ENCODE data around the gene CCDC80. TPM values are rescaled to one million over a fixed set of nuclear protein-coding genes. Genes with fewer than 3 reads are reported as not detected.

The CCDC80 gene
- total RNA-seq, 1 donor from 2014 or later, result 11.6 TPM

- TF ChIP-seq CTCF (conservative IDR thresholded peaks at IDR 0.05; ENCODE audit: low read depth, low read length), result no peak
- H3K4me3 ChIP-seq (ENCODE audit: low read depth, low read length), result no peak overlapping the region
- no peak for DNase-seq (ENCODE audit: low read depth)
These were observed 9.5 kb upstream of the CCDC80 start for GRCh38 chr3:112650482-112650881.

- no peak for DNase-seq (ENCODE audit: low read depth)
- no peak for TF ChIP-seq CTCF (conservative IDR thresholded peaks at IDR 0.05; ENCODE audit: low read depth, low read length)
- H3K4me3 ChIP-seq (ENCODE audit: low read depth, low read length), result no peak overlapping the region
These were observed 8.5 kb upstream of the CCDC80 start for GRCh38 chr3:112649478-112649735.

GRCh38 chr3:112647122-112647521, 6.2 kb upstream of the CCDC80 start:
- DNase-seq (ENCODE audit: low read depth), result peak; percentile 96
- TF ChIP-seq CTCF (conservative IDR thresholded peaks at IDR 0.05; ENCODE audit: low read depth, low read length), result no peak
- no peak overlapping the region for H3K4me3 ChIP-seq (ENCODE audit: low read depth, low read length)

- DNase-seq (ENCODE audit: low read depth), result no peak
- no peak overlapping the region for H3K4me3 ChIP-seq (ENCODE audit: low read depth, low read length)
- no peak for TF ChIP-seq CTCF (conservative IDR thresholded peaks at IDR 0.05; ENCODE audit: low read depth, low read length)
These were observed 5.7 kb upstream of the CCDC80 start for GRCh38 chr3:112646623-112647022.

GRCh38 chr3:112644453-112644852, 3.5 kb upstream of the CCDC80 start:
- H3K4me3 ChIP-seq (ENCODE audit: low read depth, low read length), result no peak overlapping the region
- TF ChIP-seq CTCF (conservative IDR thresholded peaks at IDR 0.05; ENCODE audit: low read depth, low read length), result no peak
- no peak for DNase-seq (ENCODE audit: low read depth)

- no peak for DNase-seq (ENCODE audit: low read depth)
- no peak for TF ChIP-seq CTCF (conservative IDR thresholded peaks at IDR 0.05; ENCODE audit: low read depth, low read length)
- no peak overlapping the region for H3K4me3 ChIP-seq (ENCODE audit: low read depth, low read length)
These were observed 2.8 kb upstream of the CCDC80 start for GRCh38 chr3:112643621-112644240.

GRCh38 chr3:112642912-112643506, 2.1 kb upstream of the CCDC80 start:
- TF ChIP-seq CTCF (conservative IDR thresholded peaks at IDR 0.05; ENCODE audit: low read depth, low read length), result peak; percentile 91
- peak overlapping the region; percentile 54 for H3K4me3 ChIP-seq (ENCODE audit: low read depth, low read length)
- no peak for DNase-seq (ENCODE audit: low read depth)
